ENCODE measurements around the gene CAMK2N1.

DNA sequence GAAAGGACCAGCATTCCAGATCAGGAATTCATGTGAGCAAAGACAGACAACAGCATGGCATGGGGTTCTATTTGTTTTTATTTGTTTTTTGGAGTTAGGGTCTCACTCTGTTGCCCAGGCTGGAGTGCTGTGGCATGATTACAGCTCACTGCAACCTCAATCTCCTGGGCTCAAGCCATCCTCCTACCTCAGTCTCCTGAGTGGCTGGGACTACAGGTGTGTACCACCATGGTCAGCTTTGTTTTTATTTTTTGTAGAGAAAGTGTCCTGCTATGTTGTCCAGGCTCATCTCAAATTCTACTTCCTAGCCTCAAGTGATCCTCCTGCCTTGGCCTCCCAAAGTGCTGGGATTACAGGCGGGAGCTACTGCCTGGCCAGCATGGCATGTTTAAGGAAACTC, 9.7 kb upstream of the CAMK2N1 start:
- TF ChIP-seq POLR2AphosphoS5 (IDR thresholded peaks at IDR 0.05; ENCODE audit: low read depth, low read length) (no peak), CTCF (IDR thresholded peaks at IDR 0.05) (no peak)

Measured in Panc1 (cell line).